Ammon's horn (tissue), 1 donor: ENCODE data around the gene EDA.

Experiments
- DNase-seq: peaks from one replicate; pipeline ENCODE4 v3.0.0-alpha.2; 2016; ENCODE audit warnings: low spot score

The EDA gene

DNA sequence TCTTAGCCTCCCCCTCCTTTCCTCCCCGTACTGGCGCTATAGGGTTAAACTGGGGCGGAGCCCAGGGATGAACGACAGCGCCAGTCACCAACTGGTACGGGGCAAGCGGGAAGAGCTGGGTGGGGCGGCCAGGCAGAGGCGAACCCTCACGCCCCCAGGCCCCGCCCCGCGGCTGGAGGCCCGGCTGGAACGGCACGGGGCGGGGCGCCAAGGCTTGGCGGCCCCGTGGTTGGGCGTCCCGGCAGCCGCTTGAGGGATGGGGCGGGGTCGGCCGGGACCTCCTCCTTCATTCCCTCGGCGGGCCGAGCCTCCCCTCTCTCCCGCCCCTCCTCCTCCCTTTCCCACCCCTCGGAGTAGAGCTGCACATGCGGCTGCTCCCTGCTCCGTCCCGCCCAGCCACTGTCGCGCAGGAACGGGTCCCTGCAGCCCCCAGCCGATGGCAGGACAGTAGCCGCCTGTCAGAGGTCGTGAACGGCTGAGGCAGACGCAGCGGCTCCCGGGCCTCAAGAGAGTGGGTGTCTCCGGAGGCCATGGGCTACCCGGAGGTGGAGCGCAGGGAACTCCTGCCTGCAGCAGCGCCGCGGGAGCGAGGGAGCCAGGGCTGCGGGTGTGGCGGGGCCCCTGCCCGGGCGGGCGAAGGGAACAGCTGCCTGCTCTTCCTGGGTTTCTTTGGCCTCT is at the start of gene EDA:
EDA (plus strand) TSS at position 335 of the 678 bp plus-strand sequence.
- DNase-seq = peak; percentile 92

DNA sequence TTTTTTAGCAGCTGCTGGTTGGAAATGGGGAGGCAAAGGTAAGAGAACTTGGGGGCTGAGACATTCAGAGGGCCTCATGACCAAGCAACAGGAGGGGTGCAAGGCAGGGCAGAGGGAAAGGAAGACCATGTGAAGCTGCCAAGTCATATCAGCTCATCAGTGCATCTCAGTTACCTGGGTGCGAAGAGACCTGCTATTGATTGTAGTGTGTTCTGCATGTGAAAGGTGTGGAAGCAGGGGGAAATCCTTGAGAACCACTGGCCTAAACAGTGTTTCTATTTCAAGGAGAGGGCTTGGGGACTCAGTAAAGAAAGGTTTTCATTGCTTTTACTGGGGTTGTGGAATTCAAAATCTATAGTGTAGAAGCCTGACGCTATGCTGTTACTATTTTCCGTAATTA is 47.1 kb upstream of the EDA start:
- no peak for DNase-seq

DNA sequence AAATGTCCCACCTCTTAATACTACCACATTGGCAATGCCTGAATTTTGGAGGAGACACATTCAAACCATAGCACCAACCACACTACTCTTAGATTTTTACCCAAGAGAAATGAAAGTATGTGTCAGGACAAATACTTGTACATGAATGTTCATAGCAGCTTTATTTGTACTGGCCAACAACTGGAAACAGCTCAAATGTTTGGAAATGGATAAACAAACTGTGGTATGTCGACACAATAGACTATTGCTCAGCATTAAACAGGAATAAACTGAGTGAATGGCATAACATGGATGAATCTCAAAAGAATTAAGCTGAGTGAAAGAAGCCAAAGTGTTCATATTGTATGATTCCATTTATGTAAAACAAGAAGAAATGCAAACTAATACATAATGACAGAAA is 18.5 kb upstream of the EDA start:
- DNase-seq = no peak

DNA sequence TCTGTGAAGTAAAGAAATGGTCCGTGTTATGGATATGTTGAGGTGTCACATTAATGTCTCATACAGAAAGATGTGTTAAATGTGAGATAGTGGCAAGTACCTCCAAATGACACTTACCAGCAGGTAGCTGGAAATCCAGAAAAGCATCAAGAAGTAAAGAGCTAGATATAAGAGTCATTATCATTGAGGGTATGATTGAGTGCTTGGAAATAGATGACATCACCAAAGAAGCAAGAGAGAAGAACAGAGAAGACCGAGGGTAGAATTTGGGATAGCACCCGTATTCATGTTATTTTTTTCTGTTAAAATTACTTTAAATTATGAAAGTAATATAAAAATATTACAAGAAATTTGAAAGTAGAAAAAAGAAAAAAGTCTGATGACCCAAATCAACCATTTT is 15.7 kb upstream of the EDA start:
- no peak for DNase-seq

DNA sequence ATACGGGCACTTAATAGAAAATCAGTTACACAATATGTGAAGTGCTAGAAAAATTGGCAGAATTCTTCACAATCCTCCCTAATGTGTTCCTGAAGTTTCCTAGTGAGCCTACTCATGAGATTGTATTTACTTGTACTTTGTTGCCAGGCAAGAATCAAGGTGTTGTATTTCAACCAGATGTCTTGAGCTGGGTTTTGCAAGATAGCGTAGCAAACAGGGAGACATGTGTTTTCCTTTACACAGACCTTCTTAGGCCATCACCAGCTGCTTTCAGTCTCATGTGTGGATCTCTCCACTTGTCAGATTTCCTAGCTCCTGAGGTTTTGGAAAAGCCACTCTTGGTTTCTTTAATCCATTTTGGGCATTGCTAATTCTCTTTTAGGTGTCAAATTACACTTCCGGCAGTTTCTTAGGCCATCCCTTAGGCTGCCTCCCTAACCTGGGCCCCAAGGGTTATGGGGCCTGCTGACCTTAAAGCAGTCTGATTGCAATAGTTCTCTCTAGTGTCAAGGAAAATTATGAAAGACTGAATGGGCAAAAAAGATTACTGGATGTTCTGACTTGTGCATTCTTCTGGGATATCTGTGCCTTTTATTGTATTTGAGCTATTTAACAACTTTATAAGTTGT is 12.2 kb upstream of the EDA start:
- no peak for DNase-seq

DNA sequence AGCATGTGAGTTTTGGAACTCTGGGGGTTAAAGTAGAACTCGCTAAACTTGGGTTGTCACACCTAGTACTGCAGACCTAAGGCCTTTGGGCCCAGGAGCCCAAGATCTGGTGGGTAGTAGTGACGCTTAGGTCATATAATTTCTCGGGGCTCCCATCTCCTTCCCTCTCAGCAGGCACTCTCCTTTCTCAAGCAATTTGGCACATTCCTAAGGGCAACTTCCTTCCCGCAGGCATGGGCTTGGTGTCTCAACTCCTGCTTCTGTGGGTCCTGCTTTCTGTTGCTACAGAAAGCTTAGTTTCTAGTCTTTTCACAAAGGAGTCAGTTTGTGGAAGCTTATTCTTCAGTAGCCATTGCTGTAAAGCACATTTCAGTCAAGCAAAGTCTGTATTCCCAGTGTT is 10.4 kb upstream of the EDA start:
- no peak for DNase-seq

DNA sequence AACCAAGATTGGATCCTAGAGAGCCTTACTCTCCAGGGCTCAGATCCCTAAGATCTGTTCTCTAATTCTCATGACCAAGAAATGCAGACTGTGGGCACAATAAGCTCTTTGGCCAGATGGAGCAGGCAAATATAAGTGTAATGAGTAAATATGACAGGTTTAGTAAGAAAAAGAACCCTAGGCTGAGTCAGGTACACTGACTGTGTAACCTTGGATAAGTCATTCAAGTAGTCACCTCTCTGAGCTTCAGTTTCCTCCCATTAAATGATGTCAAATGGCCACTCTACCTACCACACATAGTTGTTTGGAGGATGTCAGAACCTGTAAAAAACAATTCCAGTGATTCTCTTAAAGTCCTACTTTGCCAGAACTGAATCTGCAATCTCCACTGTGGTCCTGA is 8.3 kb upstream of the EDA start:
- DNase-seq = no peak

DNA sequence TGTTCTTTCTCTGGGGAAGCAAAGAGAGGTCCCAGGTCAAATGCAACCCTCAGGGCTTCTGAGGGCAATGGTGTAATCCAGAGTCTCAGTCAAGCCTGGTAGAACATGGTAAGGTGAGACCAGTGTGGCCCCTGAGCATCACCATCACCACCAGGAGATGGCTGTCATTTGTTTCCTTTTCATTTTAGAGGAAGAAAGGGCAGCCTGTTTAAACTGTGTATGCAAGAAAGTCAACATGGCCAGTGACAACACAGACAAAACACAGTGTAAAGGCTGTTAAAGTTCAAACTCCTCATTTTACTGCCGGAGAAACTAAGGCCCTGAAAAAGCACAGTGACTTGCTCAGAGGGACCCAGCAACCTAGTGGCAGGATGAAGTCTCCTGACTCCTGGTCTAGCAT is 2.0 kb upstream of the EDA start:
- no peak for DNase-seq

DNA sequence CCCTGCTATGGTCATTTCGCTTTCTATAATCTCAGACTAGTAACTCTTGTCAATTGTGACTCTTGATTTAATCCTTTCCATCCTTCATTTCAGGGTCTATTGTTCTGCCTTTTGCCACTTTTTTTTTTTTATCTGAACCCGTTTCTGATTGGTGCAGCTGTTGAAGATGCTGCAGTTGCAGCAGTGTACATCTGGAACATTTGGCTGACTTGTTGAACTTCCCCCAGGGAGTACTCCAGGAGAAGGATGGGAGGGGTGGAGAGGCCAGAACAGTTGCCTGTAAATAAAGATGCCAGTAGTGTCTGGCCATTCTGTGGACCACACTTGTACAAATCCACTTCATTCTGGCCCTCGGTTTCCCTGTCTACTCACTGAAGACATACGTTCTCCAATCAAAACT is 1.0 kb upstream of the EDA start:
- peak; percentile 2 for DNase-seq

DNA sequence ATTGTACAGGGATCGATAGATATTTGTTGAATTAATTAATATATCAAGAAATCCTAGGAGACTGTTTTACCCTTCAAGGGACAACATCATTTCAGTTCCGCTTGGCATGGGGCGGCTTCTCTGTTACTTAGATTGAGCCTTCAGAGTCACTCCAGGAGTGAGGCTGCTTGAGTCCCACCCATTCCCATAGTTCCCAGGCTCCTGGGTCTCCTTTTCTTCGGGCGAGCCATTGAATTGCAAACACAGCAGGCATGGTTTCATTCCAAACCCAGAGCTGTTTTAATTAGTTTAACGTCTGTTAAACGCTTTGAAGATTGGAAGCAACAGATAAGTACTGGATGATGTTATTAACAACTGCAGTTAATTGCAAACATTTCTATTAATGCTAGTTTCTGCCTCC is 571 bp upstream of the EDA start:
- DNase-seq = peak; percentile 1

DNA sequence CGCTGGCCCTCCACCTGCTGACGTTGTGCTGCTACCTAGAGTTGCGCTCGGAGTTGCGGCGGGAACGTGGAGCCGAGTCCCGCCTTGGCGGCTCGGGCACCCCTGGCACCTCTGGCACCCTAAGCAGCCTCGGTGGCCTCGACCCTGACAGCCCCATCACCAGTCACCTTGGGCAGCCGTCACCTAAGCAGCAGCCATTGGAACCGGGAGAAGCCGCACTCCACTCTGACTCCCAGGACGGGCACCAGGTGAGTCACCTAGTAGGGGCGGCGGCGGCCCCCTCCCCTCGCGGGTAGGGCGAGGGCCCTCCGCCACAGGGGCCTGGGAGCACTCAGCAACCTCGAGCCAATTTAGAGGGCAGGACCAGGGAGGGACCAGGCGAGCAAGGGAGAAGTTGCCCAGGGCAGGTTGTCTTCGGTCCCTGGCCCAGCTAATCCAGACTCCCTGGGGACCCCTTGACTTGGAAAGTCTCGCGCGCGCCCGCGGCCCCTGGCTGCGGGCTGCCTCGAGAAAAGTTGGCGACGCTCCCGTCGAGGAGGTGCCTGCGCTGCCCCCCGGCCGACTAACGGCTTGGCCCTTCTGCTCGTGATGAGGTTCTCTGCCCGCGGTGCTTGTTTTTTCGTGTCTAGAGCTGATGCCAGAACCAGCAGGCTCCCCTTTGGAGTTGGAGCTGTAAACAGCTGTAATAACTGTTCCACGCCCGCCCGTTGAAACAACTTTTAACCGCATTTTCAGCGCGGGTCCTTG is 717 bp downstream of the EDA start:
- peak; percentile 8 for DNase-seq

DNA sequence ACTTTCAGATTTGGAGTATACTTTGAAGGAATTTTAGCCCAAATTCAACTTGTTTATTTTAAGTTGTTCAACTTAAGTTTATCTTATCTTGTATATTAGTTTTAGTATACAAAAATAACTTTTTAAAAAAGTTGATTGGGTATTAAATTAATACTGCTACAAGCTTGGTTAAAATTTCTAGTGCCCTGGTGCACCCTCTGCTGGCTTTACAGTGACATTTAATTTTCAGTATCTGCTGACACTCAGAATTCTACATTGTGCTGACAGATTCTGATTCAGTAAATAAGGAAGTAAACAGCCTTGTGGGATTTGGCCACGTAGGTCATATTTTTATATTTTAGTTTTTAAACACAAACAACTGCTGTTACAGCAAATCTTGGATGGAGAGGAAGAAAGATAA is 2.9 kb downstream of the EDA start:
- peak; percentile 54 for DNase-seq

DNA sequence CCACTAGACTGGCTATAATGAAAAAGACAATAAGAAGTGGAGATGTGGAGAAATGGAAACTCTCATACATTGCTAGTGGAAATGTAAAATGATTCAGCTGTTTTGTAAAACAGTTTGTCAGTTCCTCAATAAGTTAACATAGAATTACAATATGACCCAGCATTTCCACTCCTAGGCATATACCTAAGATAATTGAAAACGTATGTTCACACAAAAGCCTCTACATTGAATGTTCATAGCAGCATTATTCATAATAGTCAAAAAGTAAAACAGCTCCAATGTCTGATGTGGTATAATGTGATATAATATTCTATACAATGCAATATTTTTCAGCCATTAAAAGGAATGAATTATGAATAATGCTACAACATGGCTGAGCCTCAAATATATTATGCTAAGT is 10.2 kb downstream of the EDA start:
- DNase-seq = no peak

DNA sequence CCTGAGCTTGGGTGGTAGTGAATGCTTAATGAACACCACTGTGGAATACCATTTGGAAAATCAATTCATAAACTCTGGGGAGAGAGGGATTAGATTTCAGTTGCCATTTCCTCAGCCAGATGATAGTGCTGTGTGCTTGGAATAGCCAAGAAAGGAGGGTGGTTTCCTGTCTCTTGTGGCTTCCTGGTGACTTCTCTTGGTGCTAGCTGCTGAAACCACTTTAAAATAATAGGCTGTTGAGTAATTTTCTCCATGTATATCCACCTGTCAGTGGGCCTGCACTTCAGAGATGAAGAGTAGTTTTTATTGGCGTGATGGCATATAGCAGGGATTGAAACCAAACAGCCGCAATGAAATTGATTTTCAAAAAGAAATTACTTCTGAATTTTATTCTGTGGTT is 11.8 kb downstream of the EDA start:
- DNase-seq = no peak

DNA sequence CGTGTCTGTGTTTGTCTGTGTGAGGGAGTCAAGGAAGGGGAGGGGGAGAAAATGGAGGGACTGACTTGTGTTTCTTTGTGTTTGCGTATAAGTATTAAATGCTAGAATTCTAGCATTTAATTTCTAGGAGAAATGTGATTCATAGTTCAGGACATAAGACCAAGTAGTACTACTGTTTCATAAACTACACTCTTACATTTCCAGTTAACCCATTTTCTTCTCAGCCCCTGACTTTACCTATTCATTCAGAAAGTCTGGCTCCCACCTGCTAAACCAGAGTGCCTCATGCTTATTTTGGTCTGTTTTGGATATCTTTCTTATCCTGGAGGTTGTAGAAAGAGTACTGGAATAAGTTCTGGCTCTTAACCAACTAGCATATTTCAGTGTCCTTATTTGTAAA is 14.2 kb downstream of the EDA start:
- DNase-seq = no peak

DNA sequence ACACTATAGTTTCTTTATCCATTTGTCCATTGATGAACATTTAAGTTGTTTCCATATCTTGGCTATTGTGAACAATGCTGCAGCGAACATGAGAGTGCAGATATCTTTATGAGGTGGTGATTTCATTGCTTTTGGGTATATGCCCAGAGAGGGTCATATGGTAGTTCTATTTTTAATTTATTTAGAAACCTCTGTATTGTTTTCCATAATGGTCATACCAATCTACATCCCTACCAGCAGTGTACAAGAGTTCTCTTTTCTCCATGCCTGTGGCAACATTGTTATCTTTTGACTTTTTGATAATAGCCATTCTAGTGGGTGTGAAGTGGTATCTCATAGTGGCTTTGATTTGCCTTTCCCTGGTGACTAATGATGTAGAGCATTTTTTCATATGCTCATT is 48.8 kb downstream of the EDA start:
- DNase-seq = no peak

DNA sequence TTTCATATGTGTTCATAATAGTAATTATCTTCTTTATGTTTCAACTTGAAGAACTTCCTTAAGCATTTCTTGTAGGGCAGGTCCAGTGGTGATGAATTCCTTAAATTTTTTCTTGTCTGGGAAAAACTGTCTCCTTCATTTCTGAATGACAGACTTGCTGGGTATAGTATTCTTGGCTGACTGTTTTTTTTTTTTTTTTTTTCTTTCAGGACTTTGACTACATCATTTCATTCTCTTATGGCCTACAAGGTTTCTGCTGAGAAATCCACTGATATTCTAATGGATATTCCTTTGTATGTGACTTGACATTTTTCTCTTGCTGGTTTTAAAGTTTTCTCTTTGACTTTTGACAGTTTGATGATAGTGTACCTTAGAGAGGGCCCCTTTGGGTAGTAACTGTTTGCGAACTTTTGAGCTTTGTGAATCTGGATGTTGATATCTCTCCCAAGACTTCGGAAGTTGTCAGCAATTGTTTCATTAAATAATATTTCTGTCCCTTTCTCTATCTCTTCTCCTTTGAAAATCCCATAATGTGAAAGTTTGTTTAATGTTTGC is 54.2 kb downstream of the EDA start:
- DNase-seq = no peak

DNA sequence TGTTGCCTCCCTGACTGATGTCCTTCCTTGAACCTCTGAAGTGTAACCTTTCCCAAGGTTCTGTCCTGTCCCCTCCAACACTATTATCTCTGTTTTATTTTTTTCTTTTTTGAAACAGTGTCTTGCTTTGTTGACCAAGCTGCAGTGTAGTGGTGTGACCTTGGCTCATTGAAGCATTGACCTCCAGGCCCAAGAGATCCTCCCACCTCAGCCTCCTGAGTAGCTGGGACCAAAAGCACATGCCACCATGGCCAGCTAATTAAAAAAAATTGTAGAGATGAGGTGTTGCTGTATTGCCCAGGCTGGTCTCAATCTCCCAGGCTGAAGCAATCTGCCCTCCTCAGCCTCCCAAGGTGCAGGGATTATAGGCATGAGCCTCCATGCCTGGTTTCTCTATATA is 59.0 kb downstream of the EDA start:
- no peak for DNase-seq

DNA sequence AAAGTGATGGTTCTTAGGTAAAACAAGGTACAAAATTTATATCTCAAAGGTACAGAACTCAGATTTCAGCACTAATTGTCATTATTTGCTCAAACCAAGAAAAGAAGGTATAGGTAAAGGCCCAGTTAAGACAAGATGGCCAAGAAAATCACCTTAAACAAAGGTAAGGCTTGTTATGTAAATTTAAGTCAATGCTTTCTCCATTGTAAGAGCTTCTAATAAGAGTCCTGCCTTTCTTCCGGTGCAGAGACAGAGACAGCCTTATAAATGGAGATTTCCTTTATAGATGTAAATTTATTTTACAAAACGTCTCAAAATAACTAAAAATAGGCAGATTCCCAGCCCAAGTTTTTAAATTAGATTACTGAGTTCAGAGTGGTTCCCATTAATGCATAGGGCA is 89.9 kb downstream of the EDA start:
- no peak for DNase-seq

DNA sequence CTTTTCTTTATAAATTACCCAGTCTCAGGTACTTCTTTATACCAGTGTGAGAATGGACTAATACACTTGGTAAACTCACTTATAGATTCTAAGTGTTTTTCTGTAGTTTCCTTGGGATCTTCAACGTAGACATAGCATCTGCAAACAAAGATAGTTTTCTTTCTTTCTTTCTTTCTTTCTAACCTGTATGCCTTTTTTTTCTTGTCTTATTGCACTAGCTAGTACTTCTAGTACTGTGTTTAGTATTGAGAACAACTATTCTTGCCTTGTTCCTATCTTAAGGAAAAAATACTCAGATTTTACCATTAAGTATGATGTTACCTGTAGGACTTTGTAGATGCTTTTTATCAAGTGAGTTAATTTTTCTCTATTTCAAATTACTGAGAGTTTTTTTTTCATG is 102.2 kb downstream of the EDA start:
- no peak for DNase-seq

DNA sequence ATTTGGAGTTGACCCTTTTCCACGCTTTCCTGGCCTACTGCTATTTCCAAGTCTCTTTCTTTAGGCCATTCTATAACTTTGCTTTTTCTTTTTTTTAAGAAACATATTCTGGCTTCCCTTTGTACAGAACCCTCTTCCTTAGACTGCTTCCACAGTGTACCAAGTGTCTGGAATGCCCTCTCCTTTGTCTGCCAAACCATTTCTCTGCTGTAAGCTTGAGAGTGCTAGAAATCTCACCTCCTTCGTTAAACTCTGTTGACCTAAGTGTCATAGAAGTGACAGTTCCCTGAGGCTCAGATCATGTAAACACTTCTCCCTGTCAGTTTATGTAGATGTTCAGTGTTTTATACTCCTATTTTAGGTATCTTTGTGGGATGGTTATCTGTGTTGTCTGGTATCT is 108.4 kb downstream of the EDA start:
- no peak for DNase-seq

DNA sequence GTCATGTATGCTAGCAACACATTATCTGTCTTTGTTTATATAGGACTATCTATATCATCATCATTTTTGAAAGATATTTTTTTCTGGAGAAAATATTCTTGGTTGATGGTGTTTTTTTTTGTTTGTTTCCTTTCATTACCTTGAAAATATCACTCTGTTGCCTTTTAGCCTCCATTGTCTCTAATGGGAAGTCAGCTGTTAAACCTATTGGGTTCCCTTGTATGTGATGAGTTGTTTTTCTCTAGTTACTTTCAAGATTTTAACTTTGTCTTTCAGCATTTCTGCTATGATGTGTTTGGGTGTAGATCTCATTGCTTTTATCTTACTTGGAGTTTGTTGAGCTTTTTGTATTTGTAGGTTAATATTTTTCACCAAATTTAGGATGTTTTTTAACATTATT is 124.4 kb downstream of the EDA start:
- DNase-seq = no peak

DNA sequence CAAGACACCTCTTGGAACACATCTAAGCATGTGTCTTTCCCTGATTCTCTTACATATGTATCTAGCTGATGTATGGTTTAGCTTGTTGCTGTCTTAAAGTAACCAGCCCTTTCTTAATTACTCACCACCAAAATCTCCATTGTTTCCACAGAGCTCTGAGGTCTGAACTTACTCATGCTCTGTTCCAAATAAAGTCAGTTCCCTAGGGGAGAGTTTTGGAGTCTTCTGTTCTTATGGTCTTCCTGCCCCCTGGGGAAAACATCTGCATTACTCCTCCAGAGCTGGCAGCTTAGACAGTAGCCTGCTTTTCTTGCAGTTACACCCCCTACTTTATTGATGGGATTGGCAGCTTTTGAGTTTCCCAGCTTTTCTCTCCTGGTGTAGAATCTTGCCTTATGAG is 125.8 kb downstream of the EDA start:
- DNase-seq = no peak
